A549 (cell line): ENCODE results near the gene LRRC7.

Experiments used
- EP300 ChIP-seq, 2 experiments: fragments of >200 bp; sonication (Bioruptor Twin); formaldehyde crosslinking; IDR thresholded peaks; 2 replicates in 1 of 2; 3 replicates in 1 of 2; pipeline ENCODE4 v1.6.1; 2016 to 2017
- NFE2L2 ChIP-seq: fragments of 150-350 bp; conservative IDR thresholded peaks from 2 replicates; pipeline ENCODE4 v1.6.1; 2014; ENCODE audit warnings: low read length
- POLR2A ChIP-seq: IDR thresholded peaks from 2 replicates; pipeline ENCODE4 v1.6.1; 2012; ENCODE audit warnings: mild to moderate bottlenecking, low read length
- POLR2AphosphoS2 ChIP-seq: conservative IDR thresholded peaks from 2 replicates; pipeline ENCODE4 v1.6.1; 2012; ENCODE audit warnings: low read length, improper control_type of control experiment, inconsistent platforms
- TF ChIP-seq, protein P1 (sequence below): fragments of >200 bp; sonication (Bioruptor Twin); formaldehyde crosslinking; IDR thresholded peaks from 3 replicates; pipeline ENCODE4 v1.5.1; 2016
- TF ChIP-seq, protein P2 (sequence below): fragments of >200 bp; sonication (Bioruptor Twin); formaldehyde crosslinking; IDR thresholded peaks from 3 replicates; pipeline ENCODE4 v1.6.1; 2016

DNA sequence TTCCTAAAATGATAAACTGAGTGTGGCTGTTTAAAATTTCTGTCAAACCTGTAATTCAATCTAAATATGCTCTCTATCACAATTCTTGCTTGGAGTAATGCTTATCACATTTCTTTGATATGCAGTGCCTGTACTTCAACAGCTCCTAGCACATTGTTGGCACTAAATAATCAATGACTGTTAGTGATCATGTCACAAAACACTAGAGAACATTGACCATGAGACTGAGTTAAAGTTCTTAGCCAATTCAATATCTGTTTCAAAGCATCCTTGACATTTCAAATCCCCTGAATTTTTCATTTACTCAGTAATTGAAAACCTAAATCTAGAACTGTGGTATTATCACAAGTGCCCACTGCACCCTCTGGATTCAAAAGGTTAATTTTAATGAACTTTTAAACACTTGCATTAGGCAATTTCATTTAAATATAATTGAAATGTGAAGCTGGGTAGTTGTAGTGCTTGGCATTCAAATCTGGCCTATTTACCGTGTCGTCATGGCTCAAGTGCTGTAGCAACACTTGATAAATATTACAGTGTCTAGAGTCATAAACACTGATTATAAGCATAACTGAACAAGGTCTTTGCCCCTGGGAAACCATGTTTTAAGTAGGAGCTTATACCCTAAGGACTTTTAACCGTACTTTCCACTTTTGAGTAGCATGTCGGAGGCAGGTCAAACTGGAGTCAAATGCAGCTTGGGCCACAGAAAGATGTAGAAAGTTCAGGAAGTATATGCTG is 143.6 kb downstream of the LRRC7 start:
- TF ChIP-seq, protein P1, sequence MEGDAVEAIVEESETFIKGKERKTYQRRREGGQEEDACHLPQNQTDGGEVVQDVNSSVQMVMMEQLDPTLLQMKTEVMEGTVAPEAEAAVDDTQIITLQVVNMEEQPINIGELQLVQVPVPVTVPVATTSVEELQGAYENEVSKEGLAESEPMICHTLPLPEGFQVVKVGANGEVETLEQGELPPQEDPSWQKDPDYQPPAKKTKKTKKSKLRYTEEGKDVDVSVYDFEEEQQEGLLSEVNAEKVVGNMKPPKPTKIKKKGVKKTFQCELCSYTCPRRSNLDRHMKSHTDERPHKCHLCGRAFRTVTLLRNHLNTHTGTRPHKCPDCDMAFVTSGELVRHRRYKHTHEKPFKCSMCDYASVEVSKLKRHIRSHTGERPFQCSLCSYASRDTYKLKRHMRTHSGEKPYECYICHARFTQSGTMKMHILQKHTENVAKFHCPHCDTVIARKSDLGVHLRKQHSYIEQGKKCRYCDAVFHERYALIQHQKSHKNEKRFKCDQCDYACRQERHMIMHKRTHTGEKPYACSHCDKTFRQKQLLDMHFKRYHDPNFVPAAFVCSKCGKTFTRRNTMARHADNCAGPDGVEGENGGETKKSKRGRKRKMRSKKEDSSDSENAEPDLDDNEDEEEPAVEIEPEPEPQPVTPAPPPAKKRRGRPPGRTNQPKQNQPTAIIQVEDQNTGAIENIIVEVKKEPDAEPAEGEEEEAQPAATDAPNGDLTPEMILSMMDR = no peak
- TF ChIP-seq POLR2A (no peak), POLR2AphosphoS2 (no peak), NFE2L2 (no peak), EP300 (IDR thresholded peaks at IDR 0.05) (no peak)
- TF ChIP-seq, protein P2, sequence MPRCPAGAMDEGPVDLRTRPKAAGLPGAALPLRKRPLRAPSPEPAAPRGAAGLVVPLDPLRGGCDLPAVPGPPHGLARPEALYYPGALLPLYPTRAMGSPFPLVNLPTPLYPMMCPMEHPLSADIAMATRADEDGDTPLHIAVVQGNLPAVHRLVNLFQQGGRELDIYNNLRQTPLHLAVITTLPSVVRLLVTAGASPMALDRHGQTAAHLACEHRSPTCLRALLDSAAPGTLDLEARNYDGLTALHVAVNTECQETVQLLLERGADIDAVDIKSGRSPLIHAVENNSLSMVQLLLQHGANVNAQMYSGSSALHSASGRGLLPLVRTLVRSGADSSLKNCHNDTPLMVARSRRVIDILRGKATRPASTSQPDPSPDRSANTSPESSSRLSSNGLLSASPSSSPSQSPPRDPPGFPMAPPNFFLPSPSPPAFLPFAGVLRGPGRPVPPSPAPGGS = no peak
